ENCODE data around the gene DPYSL4.

Gene DPYSL4

GRCh38 chr10:132195366-132196075, 8.8 kb downstream of the DPYSL4 start:
- no peak for DNase-seq (ENCODE audit: low read depth, low spot score)

- no peak for DNase-seq (ENCODE audit: low read depth, low spot score)
Observed at GRCh38 chr10:132196178-132197113, 9.7 kb downstream of the DPYSL4 start.

GRCh38 chr10:132197271-132198067, 10.7 kb downstream of the DPYSL4 start:
- DNase-seq (ENCODE audit: low read depth, low spot score), result no peak

- no peak for DNase-seq (ENCODE audit: low read depth, low spot score)
Observed at GRCh38 chr10:132198068-132198370, 11.3 kb downstream of the DPYSL4 start.

- no peak for DNase-seq (ENCODE audit: low read depth, low spot score)
Observed at GRCh38 chr10:132198381-132199181, 11.8 kb downstream of the DPYSL4 start.

GRCh38 chr10:132199268-132199853, 12.6 kb downstream of the DPYSL4 start:
- DNase-seq (ENCODE audit: low read depth, low spot score), result no peak

GRCh38 chr10:132199854-132200311, 13.1 kb downstream of the DPYSL4 start:
- DNase-seq (ENCODE audit: low read depth, low spot score), result no peak

GRCh38 chr10:132200344-132201110, 13.8 kb downstream of the DPYSL4 start:
- DNase-seq (ENCODE audit: low read depth, low spot score), result no peak

- DNase-seq (ENCODE audit: low read depth, low spot score), result no peak
Observed at GRCh38 chr10:132201111-132201969, 14.6 kb downstream of the DPYSL4 start.

GRCh38 chr10:132202070-132202970, 15.6 kb downstream of the DPYSL4 start:
- DNase-seq (ENCODE audit: low read depth, low spot score), result no peak

GRCh38 chr10:132203256-132204077, 16.7 kb downstream of the DPYSL4 start:
- no peak for DNase-seq (ENCODE audit: low read depth, low spot score)

- no peak for DNase-seq (ENCODE audit: low read depth, low spot score)
Observed at GRCh38 chr10:132204078-132204780, 17.5 kb downstream of the DPYSL4 start.

- DNase-seq (ENCODE audit: low read depth, low spot score), result no peak
Observed at GRCh38 chr10:132204781-132205473, 18.2 kb downstream of the DPYSL4 start.

- no peak for DNase-seq (ENCODE audit: low read depth, low spot score)
Observed at GRCh38 chr10:132205650-132206376, 19.1 kb downstream of the DPYSL4 start.

GRCh38 chr10:132206377-132206745, 19.6 kb downstream of the DPYSL4 start:
- no peak for DNase-seq (ENCODE audit: low read depth, low spot score)
